ENCODE results near the gene EFS.

GRCh38 chr14:23356662-23357061 is 8.3 kb downstream of the EFS start:
- TF ChIP-seq BACH2 (CRISPR knock-in tag; IDR thresholded peaks at IDR 0.05; ENCODE audit: borderline replicate concordance) (no peak), ARNTL (CRISPR knock-in tag; IDR thresholded peaks at IDR 0.05; ENCODE audit: borderline replicate concordance, low read depth) (no peak), GLIS3 (CRISPR knock-in tag; IDR thresholded peaks at IDR 0.05) (no peak), PATZ1 (CRISPR knock-in tag; IDR thresholded peaks at IDR 0.05; ENCODE audit: borderline replicate concordance) (no peak), ZFP3 (CRISPR knock-in tag; IDR thresholded peaks at IDR 0.05) (no peak), CREB5 (CRISPR knock-in tag; IDR thresholded peaks at IDR 0.05; ENCODE audit: low read depth) (no peak), ESRRG (CRISPR knock-in tag; IDR thresholded peaks at IDR 0.05) (no peak), ZFP30 (CRISPR knock-in tag; IDR thresholded peaks at IDR 0.05) (no peak), OSR1 (CRISPR knock-in tag; IDR thresholded peaks at IDR 0.05) (no peak), ZNF8 (CRISPR knock-in tag; IDR thresholded peaks at IDR 0.05) (no peak), CSRNP3 (CRISPR knock-in tag; IDR thresholded peaks at IDR 0.05) (no peak)
